Left ventricle myocardium inferior (tissue), 1 donor: Measurements from ENCODE around the gene TLE1. TPM values are rescaled to one million over a fixed set of nuclear protein-coding genes. Genes with fewer than 3 reads are reported as not detected.
"Not testable (repeated sequence)": the region's sequence is repeated elsewhere in the genome, so short reads cannot be mapped to it uniquely, and the experiment has no call there.

Experiments
- DNase-seq: peaks from one replicate; pipeline ENCODE4 v3.0.0-alpha.2; 2020
- H3K27ac ChIP-seq: fragments of 200-600 bp; replicated peaks from 2 replicates; pipeline ENCODE4 v1.8.0; 2021
- H3K27me3 ChIP-seq: fragments of 200-600 bp; 2 replicates; pipeline ENCODE4 v1.8.0; 2021; ENCODE audit warnings: low read depth
- H3K36me3 ChIP-seq: fragments of 200-600 bp; 2 replicates; pipeline ENCODE4 v1.8.0; 2021
- H3K4me1 ChIP-seq: fragments of 200-600 bp; 2 replicates; pipeline ENCODE4 v1.8.0; 2021
- H3K4me3 ChIP-seq: fragments of 200-600 bp; 2 replicates; pipeline ENCODE4 v1.8.0; 2021; ENCODE audit warnings: mild to moderate bottlenecking, moderate library complexity
- H3K9me3 ChIP-seq: fragments of 200-600 bp; replicated peaks from 2 replicates; pipeline ENCODE4 v1.8.0; 2021
- CTCF ChIP-seq: fragments of 200-600 bp; IDR thresholded peaks from 2 replicates; pipeline ENCODE4 v1.8.0; 2021; ENCODE audit warnings: antibody characterized with exemption, mild to moderate bottlenecking, borderline replicate concordance
- intact Hi-C: fragments of 100-400 bp; cut with micrococcal nuclease; formaldehyde crosslinking; loops from one replicate; pipeline ENCODE4 v1.11.0; 2022
- total RNA-seq: library from RNA; stranded (reverse); fragmentation: NEBNext Ultra II Directional; extraction: Animal tissue kit (Norgen Biotek cat#: 25700); gene quantifications from one replicate; pipeline ENCODE4 v1.2.1, GENCODE V29; 2021
- donor health status: DM: no; HTN: yes; CAD: no; lungs with severe emphysema.

TLE1 gene
- total RNA-seq, 1 donor from 2014 or later = 8.5 TPM

- Histone ChIP-seq H3K27ac (no peak overlapping the region), H3K4me1 (peaks cover 10% of the 10 kb centered on the region), H3K4me3 (no peak overlapping the region), H3K9me3 (no peaks in the 10 kb centered on the region), H3K36me3 (peaks cover 22% of the 10 kb centered on the region), H3K27me3 (no peaks in the 10 kb centered on the region)
- TF ChIP-seq CTCF = no peak
- intact Hi-C loops = no loop called here
- DNase-seq = no peak
Measured at GRCh38 chr9:81652058-81652687, 37.2 kb downstream of the TLE1 start.

- Histone ChIP-seq H3K36me3 (peaks cover 22% of the 10 kb centered on the region), H3K9me3 (no peaks in the 10 kb centered on the region), H3K4me3 (no peak overlapping the region), H3K27ac (no peak overlapping the region), H3K27me3 (no peaks in the 10 kb centered on the region), H3K4me1 (peaks cover 1% of the 10 kb centered on the region)
- no peak for TF ChIP-seq CTCF
- intact Hi-C loops = no loop called here
- DNase-seq = no peak
Measured at GRCh38 chr9:81650586-81651515, 38.5 kb downstream of the TLE1 start.

GRCh38 chr9:81649475-81650240, 39.7 kb downstream of the TLE1 start:
- intact Hi-C loops = no loop called here
- H3K27me3 ChIP-seq = no peaks in the 10 kb centered on the region
- no peak for DNase-seq
- no peak overlapping the region for H3K4me3 ChIP-seq
- no peaks in the 10 kb centered on the region for H3K4me1 ChIP-seq
- TF ChIP-seq CTCF = no peak
- no peaks in the 10 kb centered on the region for H3K9me3 ChIP-seq
- peaks cover 22% of the 10 kb centered on the region for H3K36me3 ChIP-seq
- H3K27ac ChIP-seq = no peak overlapping the region

GRCh38 chr9:81648891-81649290, 40.5 kb downstream of the TLE1 start:
- Histone ChIP-seq H3K27me3 (no peaks in the 10 kb centered on the region), H3K27ac (no peak overlapping the region), H3K4me1 (no peaks in the 10 kb centered on the region), H3K4me3 (no peak overlapping the region), H3K9me3 (no peaks in the 10 kb centered on the region), H3K36me3 (peaks cover 22% of the 10 kb centered on the region)
- intact Hi-C loops = no loop called here
- no peak for DNase-seq
- TF ChIP-seq CTCF = no peak

- Histone ChIP-seq H3K27me3 (no peaks in the 10 kb centered on the region), H3K4me1 (no peaks in the 10 kb centered on the region), H3K36me3 (peaks cover 24% of the 10 kb centered on the region), H3K4me3 (no peak overlapping the region), H3K27ac (no peak overlapping the region), H3K9me3 (no peaks in the 10 kb centered on the region)
- no peak for TF ChIP-seq CTCF
- intact Hi-C loops = no loop called here
- no peak for DNase-seq
Measured at GRCh38 chr9:81646337-81646736, 43.0 kb downstream of the TLE1 start.

GRCh38 chr9:81644513-81644912, 44.8 kb downstream of the TLE1 start:
- H3K27ac ChIP-seq, DNase-seq, intact Hi-C loops, H3K4me3 ChIP-seq, H3K4me1 ChIP-seq, H3K9me3 ChIP-seq, H3K27me3 ChIP-seq: not testable (repeated sequence)
- peaks cover 11% of the 10 kb centered on the region for H3K36me3 ChIP-seq
